ENCODE data around the gene PAMR1.

PAMR1 gene

DNA sequence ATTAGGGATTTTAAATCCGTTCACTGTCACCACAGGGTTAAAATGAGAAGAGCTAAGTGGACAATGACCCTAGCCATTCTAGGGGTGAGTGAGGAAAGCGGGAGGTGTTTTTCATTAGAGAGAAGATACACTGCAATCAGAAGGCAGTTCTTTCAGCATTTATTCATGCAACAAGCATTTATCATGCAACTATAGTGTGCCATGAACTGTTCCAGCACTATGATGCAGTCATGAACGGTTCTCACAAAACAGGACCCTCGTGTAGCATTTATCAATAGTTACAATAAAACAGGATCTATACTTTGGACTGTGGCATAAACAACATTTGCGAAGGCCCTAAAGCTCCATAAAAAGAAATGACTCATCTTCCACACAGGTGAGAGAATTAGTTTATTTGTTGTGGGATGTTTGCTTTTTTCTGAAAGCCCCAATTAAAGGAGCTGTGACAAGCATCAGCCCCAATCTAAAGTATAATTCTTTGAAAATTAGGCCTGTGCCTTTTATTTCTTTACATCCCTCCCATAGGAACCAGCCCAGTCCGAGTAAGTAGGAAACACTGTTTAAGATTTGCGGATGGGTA, 51.5 kb downstream of the PAMR1 start:
- in situ Hi-C loops (cut with HindIII; ENCODE audit: low pct_ligation_motif_present, low pct_unique_long_range_greater_than_20kb, low sequenced_read_pairs), result no loop called here
- DNase-seq, result no peak

- DNase-seq, result no peak
- in situ Hi-C loops (cut with HindIII; ENCODE audit: low pct_ligation_motif_present, low pct_unique_long_range_greater_than_20kb, low sequenced_read_pairs), result no loop called here
Measured at GRCh38 chr11:35470616-35471015, 54.8 kb downstream of the PAMR1 start.

GRCh38 chr11:35466058-35466457, 59.4 kb downstream of the PAMR1 start:
- no peak for DNase-seq
- in situ Hi-C loops (cut with HindIII; ENCODE audit: low pct_ligation_motif_present, low pct_unique_long_range_greater_than_20kb, low sequenced_read_pairs), result no loop called here

DNA sequence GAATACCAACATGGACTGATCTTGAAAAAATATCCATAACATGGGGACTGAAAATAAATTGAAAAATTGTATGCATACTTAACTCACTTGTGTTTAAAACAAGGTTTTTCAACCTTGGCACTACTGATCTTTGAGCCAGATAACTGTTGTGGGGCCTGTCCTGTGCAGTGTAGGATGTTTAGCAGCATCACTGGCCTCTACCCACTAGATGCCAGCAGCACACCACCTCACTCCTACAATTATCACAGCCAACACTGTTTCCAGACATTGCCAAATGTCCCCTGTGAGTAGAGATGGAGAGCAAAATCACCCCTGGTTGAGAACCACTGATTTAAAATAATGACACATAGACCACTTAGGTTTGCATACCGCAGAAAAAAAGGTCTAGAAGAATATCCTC, 61.1 kb downstream of the PAMR1 start:
- no peak for DNase-seq
- in situ Hi-C loops (cut with HindIII; ENCODE audit: low pct_ligation_motif_present, low pct_unique_long_range_greater_than_20kb, low sequenced_read_pairs), result no loop called here

DNA sequence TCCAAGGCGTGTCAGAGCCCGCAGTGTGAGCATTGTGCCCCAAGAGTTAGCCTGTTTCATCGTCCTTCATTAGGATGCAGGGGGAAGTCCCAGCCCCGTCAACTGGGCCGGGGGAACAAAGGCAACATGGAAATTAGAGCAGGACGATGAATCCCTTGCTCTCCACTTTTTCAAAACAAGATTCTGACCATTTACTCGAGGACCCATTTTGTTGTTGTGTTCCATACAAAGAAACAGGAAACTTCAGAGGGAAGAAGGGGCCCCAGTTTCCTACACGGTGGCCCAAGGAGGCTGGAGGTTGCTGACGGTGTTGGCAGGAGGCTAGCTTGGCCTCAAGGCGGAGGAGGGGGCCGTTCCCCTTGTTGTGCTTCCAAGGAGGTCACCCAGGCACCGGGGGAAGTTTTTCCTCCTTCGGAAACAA, 62.1 kb downstream of the PAMR1 start:
- DNase-seq, result no peak
- in situ Hi-C loops (cut with HindIII; ENCODE audit: low pct_ligation_motif_present, low pct_unique_long_range_greater_than_20kb, low sequenced_read_pairs), result no loop called here

DNA sequence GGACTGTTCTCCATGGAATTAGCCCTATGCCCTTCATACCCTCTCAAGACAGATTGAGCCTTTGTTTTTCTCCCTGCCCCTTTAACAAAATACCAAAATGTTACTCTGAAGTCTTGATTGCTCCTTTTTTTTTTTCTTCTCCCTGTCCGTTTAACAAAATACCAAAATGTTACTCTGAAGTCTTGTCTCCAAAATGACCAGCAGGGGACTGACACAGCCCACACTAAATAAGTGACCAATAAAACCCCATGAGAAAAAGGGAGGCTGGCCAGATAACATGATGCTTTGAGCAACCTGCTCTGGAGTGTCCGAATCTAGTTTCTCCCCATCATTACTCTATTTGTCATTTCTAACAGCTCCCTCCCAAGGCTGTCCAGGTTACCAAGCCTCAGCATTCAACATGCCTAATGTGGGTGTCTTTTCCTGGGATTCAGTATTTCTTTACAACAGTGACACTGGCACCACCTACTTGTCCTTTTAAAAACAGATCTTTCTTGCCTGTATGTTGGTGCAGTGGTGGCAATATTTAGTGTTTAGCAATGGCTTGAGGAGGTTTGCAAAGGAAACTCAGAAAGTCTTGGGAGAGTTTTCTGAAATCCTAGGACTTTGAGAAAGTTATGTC, 63.4 kb downstream of the PAMR1 start:
- DNase-seq, result no peak
- in situ Hi-C loops (cut with HindIII; ENCODE audit: low pct_ligation_motif_present, low pct_unique_long_range_greater_than_20kb, low sequenced_read_pairs), result no loop called here

- in situ Hi-C loops (cut with HindIII; ENCODE audit: low pct_ligation_motif_present, low pct_unique_long_range_greater_than_20kb, low sequenced_read_pairs), result no loop called here
- DNase-seq, result no peak
Measured at GRCh38 chr11:35459489-35459888, 65.9 kb downstream of the PAMR1 start.

GRCh38 chr11:35458846-35459245, 66.6 kb downstream of the PAMR1 start:
- in situ Hi-C loops (cut with HindIII; ENCODE audit: low pct_ligation_motif_present, low pct_unique_long_range_greater_than_20kb, low sequenced_read_pairs), result no loop called here
- DNase-seq, result no peak

DNA sequence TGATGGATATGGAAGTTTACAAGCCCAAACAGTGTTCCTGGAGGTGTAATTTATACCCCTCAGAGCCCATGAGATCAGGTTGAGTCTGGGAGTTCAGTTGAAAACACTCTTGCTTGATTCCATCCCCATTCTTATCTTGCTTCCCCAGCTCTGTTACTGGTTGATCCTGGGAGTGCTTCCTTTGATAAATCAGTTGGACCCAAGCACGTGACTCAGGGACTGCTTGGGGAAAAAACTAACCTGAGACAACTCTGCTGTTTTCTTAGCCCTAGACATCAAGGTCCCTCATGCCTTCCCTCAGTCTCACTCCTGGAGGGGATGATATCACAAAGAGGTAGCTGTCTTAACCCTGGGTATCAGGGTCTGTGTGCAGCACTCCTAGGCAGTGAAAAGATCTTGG, 71.1 kb downstream of the PAMR1 start:
- no peak for DNase-seq
- in situ Hi-C loops (cut with HindIII; ENCODE audit: low pct_ligation_motif_present, low pct_unique_long_range_greater_than_20kb, low sequenced_read_pairs), result no loop called here

DNA sequence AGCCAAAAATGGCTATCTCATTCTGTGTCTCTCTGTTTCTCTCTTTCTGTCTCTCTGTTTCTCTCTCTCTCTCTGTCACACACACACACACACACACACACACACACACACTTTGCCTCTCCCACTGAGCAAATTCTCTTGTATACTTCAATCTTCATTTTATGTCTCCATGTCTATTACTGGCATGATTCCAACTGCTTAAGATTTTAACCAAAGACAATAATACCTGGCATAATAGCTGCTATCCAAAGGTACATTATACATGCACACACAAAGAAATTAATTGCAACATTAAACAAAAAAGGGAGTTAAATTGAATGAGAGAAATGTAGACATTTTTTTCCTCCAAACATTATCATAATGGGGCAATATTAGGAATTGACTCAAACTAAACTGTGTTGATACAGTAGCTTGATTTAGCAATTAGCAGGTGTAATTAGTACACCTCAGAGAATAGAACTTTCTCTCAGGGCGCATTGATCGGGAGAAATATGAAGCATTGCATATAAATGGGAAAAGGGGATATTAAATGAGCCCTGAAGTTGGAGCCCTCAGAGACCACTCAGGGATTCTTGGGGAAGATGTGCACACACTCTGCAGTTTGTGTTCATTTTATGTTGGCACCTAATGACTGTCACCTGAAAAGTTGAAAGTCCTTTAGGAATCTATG, 88.7 kb downstream of the PAMR1 start:
- in situ Hi-C loops (cut with HindIII; ENCODE audit: low pct_ligation_motif_present, low pct_unique_long_range_greater_than_20kb, low sequenced_read_pairs), result no loop called here
- no peak for DNase-seq

GRCh38 chr11:35433588-35433987, 91.8 kb downstream of the PAMR1 start:
- no peak for DNase-seq
- in situ Hi-C loops (cut with HindIII; ENCODE audit: low pct_ligation_motif_present, low pct_unique_long_range_greater_than_20kb, low sequenced_read_pairs), result no loop called here

- in situ Hi-C loops (cut with HindIII; ENCODE audit: low pct_ligation_motif_present, low pct_unique_long_range_greater_than_20kb, low sequenced_read_pairs), result no loop called here
- DNase-seq, result no peak
Measured at GRCh38 chr11:35432464-35432863, 93.0 kb downstream of the PAMR1 start.

DNA sequence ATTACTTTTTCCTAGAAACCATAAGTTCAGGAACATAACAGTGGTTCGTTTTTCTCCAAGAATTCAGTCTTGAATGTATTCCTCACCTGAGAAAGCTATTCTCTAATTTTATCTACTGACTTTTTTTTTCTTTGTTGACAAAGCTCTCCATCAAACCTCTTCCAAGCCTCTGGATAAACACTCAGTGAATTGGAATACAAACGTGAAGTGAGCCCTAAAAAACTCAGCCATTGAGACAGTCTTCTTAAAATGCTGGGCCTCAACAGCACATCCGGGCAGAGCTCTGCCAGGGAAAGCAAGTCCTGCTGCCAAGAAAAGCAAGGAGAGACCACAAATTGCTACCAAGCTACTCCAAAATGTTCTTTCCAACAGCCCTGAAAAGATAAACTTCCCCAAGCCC, 98.3 kb downstream of the PAMR1 start:
- DNase-seq, result no peak
- in situ Hi-C loops (cut with HindIII; ENCODE audit: low pct_ligation_motif_present, low pct_unique_long_range_greater_than_20kb, low sequenced_read_pairs), result no loop called here

GRCh38 chr11:35426351-35426750, 99.1 kb downstream of the PAMR1 start:
- DNase-seq, result no peak
- in situ Hi-C loops (cut with HindIII; ENCODE audit: low pct_ligation_motif_present, low pct_unique_long_range_greater_than_20kb, low sequenced_read_pairs), result no loop called here

- no peak for DNase-seq
- in situ Hi-C loops (cut with HindIII; ENCODE audit: low pct_ligation_motif_present, low pct_unique_long_range_greater_than_20kb, low sequenced_read_pairs), result no loop called here
Measured at GRCh38 chr11:35425603-35426212, 99.7 kb downstream of the PAMR1 start.

DNA sequence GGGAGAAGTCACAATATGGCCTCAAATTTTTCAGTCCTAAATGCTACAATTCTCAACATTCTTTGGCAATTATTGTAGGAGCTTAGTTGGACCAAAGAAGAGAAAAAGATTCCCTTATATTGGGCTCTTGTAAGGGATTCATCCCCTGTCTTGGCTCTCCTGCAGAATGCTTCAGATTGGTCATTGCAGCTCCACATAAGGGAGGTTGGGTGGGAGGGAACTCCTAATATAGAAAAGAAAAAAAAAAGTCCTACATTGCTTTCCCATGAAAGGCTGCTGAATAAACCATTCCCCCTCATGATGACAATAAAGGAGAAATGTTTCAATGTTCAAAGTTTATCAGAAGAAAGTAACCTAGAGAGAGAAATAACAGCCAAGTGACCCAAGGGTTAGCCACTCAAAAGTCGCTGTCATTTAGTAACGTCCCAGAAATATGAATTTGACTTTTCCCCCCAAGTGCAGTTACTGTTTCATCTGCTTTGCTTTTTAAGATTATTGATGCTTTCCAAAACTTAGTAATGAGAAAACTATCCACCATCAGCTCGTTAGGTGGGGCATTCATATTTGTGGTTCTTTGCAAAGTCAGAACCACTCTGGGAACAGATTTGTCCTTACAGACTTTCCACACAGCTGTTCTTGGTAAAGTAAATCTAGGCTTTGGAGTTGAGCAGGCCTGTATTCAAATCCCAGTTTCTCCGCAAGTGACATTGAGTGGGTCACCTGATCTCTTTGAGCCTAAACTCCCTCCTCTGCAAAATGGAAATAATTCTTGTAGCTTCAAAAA, 101.1 kb downstream of the PAMR1 start:
- in situ Hi-C loops (cut with HindIII; ENCODE audit: low pct_ligation_motif_present, low pct_unique_long_range_greater_than_20kb, low sequenced_read_pairs), result no loop called here
- DNase-seq, result no peak

DNA sequence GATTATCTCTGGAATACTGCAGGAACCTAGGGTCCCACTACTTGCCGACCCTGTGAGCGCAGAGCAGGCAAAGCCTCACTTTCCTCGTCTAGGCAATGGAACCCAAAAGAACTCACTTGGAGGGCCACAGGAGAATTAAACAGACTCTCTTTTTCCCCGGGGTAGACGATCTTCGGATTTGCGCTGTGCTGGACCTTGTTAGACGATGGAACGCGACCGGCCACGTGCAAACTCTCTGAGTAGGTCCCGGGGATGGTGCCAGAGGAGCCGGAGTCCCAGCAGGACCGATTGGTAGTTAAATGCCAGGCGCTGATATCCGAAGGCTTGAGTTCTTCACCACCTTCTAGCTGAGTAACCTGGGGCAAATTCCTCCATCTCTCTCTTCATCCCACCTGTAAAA, 105.0 kb downstream of the PAMR1 start:
- in situ Hi-C loops (cut with HindIII; ENCODE audit: low pct_ligation_motif_present, low pct_unique_long_range_greater_than_20kb, low sequenced_read_pairs), result no loop called here
- DNase-seq, result no peak

GRCh38 chr11:35419830-35420333, 105.5 kb downstream of the PAMR1 start:
- no peak for DNase-seq
- in situ Hi-C loops (cut with HindIII; ENCODE audit: low pct_ligation_motif_present, low pct_unique_long_range_greater_than_20kb, low sequenced_read_pairs), result no loop called here

Measured in ACHN (cell line).